Measurements from ENCODE around the gene SERPINB6.

- TF ChIP-seq, protein P1, sequence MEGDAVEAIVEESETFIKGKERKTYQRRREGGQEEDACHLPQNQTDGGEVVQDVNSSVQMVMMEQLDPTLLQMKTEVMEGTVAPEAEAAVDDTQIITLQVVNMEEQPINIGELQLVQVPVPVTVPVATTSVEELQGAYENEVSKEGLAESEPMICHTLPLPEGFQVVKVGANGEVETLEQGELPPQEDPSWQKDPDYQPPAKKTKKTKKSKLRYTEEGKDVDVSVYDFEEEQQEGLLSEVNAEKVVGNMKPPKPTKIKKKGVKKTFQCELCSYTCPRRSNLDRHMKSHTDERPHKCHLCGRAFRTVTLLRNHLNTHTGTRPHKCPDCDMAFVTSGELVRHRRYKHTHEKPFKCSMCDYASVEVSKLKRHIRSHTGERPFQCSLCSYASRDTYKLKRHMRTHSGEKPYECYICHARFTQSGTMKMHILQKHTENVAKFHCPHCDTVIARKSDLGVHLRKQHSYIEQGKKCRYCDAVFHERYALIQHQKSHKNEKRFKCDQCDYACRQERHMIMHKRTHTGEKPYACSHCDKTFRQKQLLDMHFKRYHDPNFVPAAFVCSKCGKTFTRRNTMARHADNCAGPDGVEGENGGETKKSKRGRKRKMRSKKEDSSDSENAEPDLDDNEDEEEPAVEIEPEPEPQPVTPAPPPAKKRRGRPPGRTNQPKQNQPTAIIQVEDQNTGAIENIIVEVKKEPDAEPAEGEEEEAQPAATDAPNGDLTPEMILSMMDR (optimal IDR thresholded peaks at IDR 0.05 in 1 of 3, IDR thresholded peaks at IDR 0.05 in 1 of 3, conservative IDR thresholded peaks at IDR 0.05 in 1 of 3; ENCODE audit: extremely low read depth in 1 of 3, insufficient read depth in 2 of 3, low read length in 3 of 3) = no peak
- no peak for TF ChIP-seq EZH2 (IDR thresholded peaks at IDR 0.05; ENCODE audit: low read length)
Measured at GRCh38 chr6:2915150-2915549, 56.2 kb downstream of the SERPINB6 start.
